NK-92 treated with Interleukin-12 subunit alpha and Interleukin-12 subunit beta, amount 100 ng/mL, for 24 hours (cell line): ENCODE results near the gene SERINC5.
A peak's percentile ranks its signal among the peaks of the same experiment; 100 is the strongest.
"Not testable (repeated sequence)": the region's sequence is repeated elsewhere in the genome, so short reads cannot be mapped to it uniquely, and the experiment has no call there.

Experiments
- DNase-seq: peaks from one replicate; lab custom pipeline; 2025; lab: John Stamatoyannopoulos, UW

The SERINC5 gene

DNA sequence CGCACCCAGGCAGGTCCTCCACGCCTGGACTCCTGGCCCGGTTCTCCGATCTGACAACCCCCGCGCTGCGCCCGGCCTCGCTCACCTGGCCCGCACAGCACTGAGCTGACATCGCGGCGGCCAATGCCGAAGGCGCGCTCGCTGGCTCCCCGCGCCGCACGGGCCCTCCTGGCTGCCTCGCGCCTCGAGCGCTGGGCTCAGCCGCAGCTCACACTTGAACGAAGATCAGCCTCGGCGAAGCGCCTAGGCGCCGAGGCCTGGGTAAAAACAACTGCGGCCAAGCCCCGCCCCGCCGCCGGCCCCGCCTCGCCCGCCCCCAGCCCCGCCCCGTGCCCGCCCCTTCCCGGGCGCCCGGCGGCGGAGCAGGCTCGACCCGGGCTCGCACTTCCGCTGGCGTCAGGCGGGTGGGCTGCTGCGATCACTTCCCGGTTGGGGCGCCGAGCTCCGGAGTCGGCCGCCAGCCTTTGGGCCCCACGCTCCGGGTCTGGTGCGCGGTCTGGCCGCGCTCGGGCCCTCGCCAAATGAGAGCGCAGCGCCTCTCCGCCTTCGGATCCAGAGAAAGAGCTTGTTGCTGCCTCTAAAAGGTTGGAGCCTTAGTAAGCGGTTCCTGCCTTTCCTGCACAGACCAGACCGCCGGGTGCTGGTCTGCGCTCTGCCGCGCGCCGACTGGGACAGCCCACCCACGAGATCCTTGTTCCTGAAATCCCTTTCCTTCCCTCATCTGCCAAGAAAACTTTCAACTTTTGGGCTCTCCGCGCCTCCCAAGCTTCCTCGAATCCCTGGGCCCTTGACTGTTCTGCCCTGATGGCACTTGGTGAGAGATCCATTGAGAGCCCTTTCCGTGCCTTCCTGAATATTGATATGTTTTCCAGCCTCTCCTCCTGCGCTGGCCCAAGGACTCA is at the start of gene SERINC5:
Gene SERINC5 (minus strand): TSS at position 238 of the 902 bp plus-strand sequence. CDS start 126 bp downstream, at position 112.
- peak; percentile 74 for DNase-seq

DNA sequence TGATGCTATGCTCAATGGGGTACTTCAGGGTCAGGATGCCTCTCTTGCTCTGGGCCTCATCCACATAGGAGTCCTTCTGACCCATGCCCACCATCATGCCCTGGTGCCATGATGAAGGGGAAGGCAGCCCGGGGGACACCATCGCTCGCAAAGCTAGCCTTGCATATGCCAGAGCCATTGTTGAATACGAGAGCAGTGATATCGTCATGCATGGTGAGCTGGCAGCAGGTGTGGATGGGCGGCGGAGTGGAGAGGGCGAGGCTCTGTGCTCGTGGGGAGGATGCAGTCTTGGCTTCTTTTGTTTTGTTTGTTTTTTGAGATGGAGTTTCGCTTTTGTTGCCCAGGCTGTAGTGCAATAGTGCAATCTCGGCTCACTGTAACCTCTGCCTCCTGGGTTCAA is 46.8 kb upstream of the SERINC5 start:
- no peak for DNase-seq

DNA sequence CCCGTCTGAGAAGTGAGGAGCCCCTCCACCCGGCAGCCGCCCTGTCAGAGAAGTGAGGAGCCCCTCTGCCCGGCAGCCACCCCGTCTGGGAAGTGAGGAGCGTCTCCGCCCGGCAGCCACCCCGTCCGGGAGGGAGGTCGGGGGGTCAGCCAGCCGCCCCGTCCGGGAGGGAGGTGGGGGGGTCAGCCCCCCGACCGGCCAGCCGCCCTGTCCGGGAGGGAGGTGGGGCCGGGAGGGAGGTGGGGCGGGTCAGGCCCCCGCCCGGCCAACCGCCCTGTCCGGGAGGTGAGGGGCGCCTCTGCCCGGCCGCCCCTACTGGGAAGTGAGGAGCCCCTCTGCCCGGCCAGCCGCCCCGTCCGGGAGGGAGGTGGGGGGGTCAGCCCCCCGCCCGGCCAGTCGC is 45.5 kb upstream of the SERINC5 start:
- DNase-seq, result not testable (repeated sequence)

DNA sequence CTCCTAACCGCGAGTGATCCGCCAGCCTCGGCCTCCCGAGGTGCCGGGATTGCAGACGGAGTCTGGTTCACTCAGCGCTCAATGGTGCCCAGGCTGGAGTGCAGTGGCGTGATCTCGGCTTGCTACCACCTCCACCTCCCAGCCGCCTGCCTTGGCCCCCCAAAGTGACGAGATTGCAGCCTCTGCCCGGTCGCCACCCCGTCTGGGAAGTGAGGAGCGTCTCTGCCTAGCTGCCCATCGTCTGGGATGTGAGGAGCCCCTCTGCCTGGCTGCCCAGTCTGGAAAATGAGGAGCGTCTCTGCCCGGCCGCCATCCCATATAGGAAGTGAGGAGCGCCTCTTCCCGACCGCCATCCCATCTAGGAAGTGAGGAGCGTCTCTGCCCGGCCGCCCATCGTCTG is 44.9 kb upstream of the SERINC5 start:
- not testable (repeated sequence) for DNase-seq

DNA sequence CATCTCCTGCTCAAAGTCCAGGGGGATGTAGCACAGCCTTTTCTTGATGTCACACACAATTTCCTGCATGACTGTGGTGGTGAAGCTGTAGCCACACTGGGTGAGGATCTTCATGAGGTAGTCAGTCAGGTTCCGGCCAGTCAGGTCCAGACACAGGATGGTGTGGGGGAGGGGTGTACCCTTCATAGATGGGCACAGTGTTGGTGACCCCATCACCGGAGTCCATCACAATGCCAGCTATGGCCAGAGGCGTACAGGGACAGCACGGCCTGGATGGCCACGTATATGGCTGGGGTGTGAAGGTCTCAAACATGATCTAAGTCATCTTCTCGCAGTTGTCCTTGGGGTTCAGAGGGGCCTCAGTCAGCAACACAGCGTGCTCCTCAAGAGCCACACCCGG is 44.3 kb upstream of the SERINC5 start:
- no peak for DNase-seq

DNA sequence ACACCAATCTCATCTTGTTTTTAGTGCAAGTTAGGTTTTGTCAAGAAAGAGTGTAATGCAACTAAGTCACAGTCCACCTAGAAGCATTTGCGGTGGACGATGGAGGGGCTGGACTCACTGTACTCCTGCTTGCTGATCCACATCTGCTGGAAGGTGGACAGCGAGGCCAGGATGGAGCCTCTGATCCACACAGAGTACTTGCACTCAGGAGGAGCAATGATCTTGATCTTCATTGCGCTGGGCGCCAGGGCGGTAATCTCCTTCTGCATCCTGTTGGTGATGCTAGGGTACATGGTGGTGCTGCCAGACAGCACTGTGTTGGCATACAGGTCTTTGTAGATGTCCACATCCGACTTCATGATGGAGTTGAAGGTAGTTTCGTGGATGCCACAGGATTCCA is 43.8 kb upstream of the SERINC5 start:
- no peak for DNase-seq

DNA sequence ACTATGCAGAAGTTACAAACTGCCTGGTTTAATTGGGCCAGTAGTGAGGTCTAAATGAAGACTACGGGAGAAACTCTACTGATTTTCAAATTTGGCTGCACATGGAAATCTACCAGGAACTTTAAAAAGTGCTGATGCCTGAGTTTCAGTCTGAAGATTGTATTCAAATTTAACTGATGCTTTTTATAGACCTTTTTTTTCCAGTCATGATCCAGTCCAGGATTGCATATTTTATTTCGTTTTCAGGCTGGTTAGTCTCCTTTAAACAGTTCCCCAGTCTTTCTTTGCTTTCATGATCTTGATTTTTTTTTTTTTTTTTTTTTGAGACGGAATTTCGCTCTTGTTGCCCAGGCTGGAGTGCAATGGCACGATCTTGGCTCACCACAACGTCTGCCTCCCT is 40.3 kb upstream of the SERINC5 start:
- DNase-seq, result no peak

DNA sequence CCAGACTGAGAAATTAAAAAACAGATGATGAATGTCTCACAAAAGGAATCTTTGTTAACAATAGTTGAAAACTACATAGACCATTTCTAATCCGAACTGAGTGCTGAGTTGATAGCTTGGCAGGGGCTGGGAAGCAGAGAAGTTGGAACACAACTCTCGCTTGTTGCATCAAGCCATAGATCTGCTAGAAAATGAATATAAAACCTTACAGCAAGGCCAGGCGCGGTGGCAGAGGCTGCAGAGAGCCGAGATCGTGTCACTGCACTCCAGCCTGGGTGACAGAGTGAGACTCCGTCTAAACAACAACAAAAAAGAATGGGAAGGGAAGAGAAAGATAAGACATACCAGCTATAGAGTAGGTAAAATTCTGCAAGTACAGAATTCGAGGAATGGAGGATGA is 35.9 kb upstream of the SERINC5 start:
- DNase-seq, result no peak

DNA sequence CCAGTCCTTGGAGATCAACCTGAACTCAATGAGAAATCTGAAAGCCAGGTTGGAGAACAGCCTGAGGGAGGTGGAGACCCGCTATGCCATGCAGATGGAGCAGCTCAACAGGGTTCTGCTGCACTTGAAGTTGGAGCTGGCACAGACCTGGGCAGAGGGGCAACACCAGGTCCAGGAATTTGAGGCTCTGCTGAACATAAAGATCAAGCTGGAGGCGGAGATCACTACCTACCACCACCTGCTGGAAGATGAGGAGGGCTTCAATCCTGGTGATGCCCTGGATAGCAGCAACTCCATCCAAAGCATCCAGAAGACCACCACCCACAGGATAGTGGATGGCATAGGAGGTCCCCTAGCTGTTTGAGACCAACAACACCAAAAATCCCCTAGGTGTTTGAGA is 33.5 kb upstream of the SERINC5 start:
- no peak for DNase-seq

DNA sequence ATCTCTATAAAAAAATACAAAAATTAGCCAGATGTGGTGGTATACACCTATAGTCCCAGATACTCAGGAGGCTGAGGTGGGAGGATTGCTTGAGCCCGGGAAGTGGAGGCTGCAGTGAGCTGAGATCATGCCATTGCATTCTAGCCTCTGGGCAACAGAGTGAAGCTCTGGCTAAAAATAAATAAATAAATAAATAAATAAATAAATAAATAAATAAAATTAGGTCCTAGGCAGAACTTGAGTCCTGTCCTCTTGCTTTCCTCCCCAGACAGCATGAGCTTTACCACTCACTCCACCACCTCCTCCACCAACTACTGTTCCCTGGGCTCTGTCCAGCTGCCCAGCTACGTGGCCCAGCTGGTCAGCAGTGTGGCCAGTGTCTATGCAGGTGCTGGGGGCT is 32.3 kb upstream of the SERINC5 start:
- DNase-seq, result no peak

DNA sequence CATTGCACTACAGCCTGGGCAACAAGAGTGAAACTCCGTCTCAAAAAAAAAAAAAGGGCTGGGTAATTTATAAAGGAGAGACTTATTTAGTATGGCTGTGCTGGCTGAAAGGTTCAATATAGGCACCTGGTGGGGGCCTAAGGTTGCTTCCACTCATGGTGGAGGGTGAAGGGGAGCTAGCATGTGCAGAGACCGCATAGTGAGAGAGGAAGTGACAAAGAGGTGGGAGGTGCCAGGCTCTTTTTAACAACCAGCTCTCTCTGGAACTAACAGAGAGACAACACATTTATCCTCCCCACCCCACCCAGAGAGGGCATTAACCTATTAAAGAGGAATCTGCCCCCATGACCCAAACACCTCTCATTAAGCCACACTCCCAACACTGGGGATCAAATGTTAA is 28.9 kb upstream of the SERINC5 start:
- no peak for DNase-seq

DNA sequence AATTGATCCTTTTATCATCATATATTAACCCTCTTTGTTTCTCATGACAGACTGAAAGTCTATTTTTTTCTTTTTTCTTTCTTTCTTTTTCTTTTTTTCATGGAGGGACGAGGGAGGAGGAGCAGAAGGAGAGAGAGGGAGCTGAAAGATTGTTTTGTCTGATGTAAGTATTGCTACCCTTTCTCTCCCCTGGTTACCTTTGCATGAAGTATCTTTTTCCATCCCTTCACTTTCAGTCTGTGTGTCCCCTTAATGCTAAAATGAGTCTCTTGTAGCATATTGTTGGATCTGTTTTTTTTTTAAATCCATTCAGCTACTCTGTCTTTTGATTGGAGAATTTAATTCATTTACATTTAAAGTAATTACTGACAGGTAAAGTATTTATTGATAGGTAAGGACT is 27.5 kb upstream of the SERINC5 start:
- DNase-seq, result no peak

DNA sequence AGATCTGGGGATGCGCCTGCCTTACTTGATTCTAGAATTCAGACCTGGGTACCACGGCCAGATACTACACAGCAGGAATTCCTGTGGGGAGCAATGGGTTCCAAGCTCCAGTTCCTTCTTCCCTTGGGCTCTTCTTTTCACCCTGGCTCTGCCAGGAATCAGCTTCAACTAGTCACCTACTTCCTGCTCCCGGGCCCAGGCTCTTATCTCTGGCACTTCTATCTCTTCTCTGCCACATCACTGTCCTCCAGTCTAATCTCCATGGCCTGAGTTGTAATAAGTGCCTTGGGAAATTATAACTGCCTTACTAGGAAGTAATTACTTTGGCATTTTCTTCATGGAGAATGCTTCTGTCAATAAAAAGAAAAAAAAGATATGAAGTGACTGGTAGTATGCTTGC is 26.2 kb upstream of the SERINC5 start:
- DNase-seq, result no peak

DNA sequence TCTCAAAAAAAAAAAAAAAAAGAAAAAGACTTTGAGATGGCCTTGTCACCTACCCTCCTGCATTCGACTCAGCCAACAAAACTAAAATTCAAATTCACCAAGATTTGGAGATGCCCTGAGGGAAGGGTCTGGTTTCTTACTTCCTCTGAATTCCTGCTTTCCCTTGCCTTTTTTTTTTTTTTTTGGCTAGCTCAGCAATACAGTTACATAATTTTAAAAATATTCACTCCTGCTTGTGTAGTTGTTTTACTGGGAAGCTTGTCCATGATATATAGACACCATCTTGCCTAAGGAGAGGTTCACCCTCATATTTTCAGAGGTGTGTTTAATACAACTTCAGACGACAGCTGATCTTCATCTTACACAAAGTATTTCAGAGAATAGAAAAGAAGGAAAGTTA is 21.3 kb upstream of the SERINC5 start:
- no peak for DNase-seq

DNA sequence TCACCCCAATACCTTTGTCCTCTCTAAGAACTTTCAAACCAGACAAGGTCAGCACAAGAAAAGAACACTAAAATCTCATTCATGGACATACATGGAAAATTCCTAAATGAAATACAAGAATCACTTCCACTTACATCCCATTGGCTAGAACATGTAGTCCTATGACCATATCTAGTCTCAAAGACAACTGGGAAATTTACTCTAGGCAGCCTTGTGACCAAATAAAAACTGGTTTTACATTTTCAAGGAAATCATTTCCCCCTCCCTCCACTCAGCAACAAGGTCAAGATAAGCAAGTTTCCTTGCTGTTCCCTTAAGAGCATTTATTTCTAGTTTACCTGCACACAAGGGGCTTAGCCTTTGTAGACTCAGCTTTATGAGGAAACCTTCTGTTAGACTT is 20.3 kb upstream of the SERINC5 start:
- DNase-seq, result no peak

DNA sequence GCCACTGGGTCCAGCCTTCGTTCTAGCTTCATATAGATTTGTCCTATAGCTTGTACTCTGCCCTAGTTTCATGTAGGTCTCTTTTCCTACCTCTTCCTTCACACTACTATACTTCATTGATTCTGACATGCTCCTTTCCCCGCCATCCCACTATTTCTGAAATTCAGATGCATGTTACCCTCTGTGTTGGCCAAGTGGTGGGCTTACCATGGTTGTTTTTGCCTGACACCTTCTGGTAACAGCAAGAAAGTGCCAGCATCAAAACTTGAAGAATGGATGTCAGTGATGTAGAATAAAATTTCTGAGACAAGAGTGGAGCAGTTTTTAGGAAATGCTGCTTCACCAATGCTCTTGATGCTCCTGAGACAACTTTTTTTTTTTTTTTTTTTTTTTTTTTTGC is 19.5 kb upstream of the SERINC5 start:
- DNase-seq, result no peak

DNA sequence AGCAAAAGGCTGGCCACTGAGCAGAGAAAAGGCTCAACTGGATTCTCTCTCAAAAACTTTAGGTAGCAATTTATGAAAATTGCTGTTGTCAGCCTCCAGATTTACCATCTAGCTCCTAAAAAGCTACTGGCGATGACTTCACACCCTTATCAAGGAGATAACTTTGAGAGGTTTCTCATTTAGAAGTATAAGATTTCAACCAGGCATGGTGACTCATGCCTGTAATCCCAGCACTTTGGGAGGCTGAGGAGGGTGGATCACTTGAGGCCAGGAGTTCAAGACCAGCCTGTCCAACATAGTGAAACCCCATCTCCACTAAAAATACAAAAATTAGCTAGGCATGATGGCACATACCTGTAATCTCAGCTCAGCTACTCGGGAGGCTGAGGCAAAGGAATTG is 14.7 kb upstream of the SERINC5 start:
- DNase-seq, result not testable (repeated sequence)

DNA sequence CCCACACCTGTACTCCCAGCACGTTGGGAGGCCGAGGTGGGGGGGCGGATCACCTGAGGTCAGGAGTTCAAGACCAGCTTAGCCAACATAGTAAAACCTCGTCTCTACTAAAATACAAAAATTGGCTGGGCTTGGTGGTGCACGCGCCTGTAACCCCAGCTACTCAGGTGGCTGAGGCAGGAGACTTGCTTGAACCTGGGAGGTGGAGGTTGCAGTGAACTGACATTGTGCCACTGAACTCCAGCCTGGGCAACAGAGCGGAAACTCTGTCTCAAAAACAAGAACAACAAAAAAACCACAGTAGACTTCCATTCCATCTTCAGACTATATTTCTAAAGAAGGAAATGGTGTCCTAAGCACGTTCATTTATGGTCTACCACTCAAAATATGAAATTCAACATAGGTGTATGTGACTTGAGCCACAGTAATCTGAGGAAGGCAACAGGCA is 14.2 kb upstream of the SERINC5 start:
- no peak for DNase-seq

DNA sequence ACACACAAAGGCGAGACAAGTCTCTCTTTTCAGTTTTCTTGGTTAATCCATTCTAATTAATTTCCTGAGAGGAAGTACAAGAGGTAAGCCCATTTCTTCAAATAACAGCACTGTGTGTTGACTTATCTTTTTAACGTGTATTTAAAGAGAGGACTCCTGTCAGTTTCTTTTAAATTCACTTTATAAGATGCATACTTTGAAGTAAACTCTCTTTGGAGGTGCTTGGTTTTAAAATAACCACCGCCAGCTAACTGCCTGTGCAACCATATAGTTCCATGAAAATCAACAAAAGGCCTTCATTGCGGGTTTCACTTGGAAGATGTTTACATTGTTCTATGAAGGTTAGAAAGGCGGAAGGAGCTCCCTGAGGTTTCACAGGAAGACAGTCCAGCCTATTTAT is 13.1 kb upstream of the SERINC5 start:
- DNase-seq, result no peak

DNA sequence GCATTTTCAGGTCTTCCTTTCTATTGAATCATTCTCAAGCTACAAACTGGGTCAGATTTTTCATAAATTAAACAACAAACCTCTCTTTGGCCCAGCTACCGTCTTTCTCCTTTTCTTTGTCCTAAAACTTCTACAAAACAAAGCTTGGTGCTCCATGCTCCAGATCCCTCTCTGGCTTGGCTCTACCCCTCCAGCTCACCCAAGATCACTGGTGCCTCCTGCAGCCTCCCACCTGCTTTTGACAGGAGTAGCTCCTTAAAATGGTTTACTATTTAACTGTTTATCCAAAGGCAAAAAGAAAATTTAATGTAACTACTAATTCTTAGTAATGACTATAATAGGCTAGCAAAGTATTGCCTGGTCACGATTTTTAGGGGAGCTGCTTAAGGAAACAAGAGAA is 10.7 kb upstream of the SERINC5 start:
- DNase-seq, result no peak

DNA sequence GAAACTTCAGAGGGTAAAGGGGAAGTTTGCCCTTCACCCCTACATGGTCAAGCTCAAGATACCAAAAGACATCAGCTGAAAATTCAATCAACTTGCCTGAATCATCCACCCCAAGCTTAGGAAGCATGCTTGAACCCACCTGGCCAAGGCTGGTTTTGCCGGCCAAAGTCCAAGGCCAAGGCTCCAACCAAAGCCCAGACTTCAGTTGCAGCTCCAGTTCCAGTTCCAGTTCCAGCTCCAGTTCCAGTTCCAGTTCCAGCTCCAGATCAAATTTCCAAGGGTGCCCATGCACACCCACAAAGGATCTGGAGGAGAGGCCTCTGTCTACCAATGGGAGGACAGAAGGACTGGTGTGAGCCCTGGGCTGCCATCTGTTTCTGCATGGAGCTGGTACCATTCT is 4.6 kb upstream of the SERINC5 start:
- DNase-seq, result no peak

DNA sequence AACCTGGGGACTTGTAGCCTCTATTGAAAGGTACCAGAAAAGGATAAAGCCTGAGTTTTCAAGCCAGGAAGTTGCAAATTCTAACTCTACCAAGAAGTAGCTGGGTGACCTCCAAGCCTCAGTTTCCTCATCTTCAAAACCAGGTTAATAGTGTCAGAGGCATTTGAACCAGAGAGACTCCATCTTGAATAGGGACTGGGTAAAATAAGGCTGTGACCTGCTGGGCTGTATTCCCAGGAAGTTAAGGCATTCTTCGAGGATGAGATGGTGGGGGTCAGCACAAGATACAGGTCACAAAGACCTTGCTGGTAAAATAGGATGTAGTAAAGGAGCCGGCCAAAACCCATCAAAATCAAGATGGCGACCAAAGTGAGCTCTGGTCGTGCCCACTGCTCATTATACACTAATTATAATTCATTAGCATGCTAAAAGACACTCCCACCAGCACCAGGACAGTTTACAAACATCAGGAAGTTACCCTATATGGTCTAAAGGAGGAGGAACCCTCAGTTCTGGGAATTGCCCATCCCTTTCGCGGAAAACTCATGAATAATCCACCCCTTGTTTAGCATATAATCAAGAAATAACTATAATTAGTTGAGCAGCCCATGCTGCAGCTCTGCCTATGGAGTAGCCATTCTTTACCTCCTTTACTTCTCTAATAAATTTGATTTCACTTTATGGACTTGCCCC is 3.8 kb upstream of the SERINC5 start:
- DNase-seq, result no peak

DNA sequence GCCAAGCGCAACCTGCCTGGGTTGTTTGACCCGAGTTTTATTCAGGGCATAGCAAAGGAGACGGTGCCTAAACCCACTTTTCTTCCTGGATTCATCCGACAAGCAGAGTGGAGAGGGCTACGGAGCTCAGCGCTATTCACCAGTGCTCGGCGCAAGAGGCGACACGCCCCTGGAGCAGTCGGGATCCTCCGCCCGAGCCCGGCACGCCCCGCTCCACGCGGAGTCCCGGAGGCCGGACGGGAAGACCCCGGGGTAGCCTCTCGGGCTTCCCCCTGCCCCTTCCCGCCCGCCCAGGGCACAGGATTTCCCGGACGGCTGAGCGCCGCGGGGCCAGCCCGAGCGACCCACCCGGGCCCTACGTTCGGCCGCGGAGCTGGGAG is 427 bp downstream of the SERINC5 start:
- DNase-seq, result no peak
